KMS-11 (cell line): ENCODE results near the gene LFNG.

Source experiments
- H2AFZ ChIP-seq: fragments of 200-600 bp; sonication (generic); 2 replicates; pipeline ENCODE4 v1.6.1; 2016; ENCODE audit warnings: antibody characterized with exemption, mixed run types, low read depth
- H3K27ac ChIP-seq: fragments of 200-600 bp; sonication (generic); 2 replicates; pipeline ENCODE4 v1.6.1; 2016; ENCODE audit warnings: mild to moderate bottlenecking, mixed run types
- H3K27me3 ChIP-seq: fragments of 200-600 bp; sonication (generic); 2 replicates; pipeline ENCODE4 v1.6.1; 2017; ENCODE audit warnings: mild to moderate bottlenecking, low read depth, mixed run types, moderate library complexity; ENCODE audit not compliant: insufficient read depth
- H3K36me3 ChIP-seq: fragments of 200-600 bp; sonication (generic); 2 replicates; pipeline ENCODE4 v1.6.1; 2017; ENCODE audit warnings: mild to moderate bottlenecking, mixed run types; ENCODE audit not compliant: insufficient read depth
- H3K4me1 ChIP-seq: fragments of 200-600 bp; sonication (generic); 2 replicates; pipeline ENCODE4 v1.6.1; 2016; ENCODE audit warnings: mild to moderate bottlenecking, low read depth, mixed run types; ENCODE audit not compliant: poor library complexity, severe bottlenecking
- H3K4me2 ChIP-seq: fragments of 200-600 bp; sonication (generic); 2 replicates; pipeline ENCODE4 v1.7.0; 2016; ENCODE audit warnings: mild to moderate bottlenecking, mixed run types
- H3K4me3 ChIP-seq: fragments of 200-600 bp; sonication (generic); IDR thresholded peaks from 2 replicates; pipeline ENCODE4 v1.6.1; 2017; ENCODE audit warnings: low read depth, low read length, mixed read lengths; ENCODE audit not compliant: insufficient read depth
- H3K79me2 ChIP-seq: fragments of 200-600 bp; sonication (generic); 2 replicates; pipeline ENCODE4 v1.6.1; 2016; ENCODE audit warnings: low read depth, mixed run types; ENCODE audit not compliant: insufficient read depth
- H3K9ac ChIP-seq: fragments of 200-600 bp; sonication (generic); 2 replicates; pipeline ENCODE4 v1.6.1; 2016; ENCODE audit warnings: mild to moderate bottlenecking, mixed run types
- H4K20me1 ChIP-seq: fragments of 200-600 bp; sonication (generic); 2 replicates; pipeline ENCODE4 v1.6.1; 2016; ENCODE audit warnings: mild to moderate bottlenecking, mixed run types; ENCODE audit not compliant: insufficient read depth
- TF ChIP-seq, protein P1 (sequence below): fragments of 200-600 bp; sonication (generic); conservative IDR thresholded peaks from 2 replicates; pipeline ENCODE4 v1.6.1; 2017; ENCODE audit warnings: low read depth, mild to moderate bottlenecking, antibody characterized with exemption, low read length, moderate library complexity, mixed read lengths

The LFNG gene

DNA sequence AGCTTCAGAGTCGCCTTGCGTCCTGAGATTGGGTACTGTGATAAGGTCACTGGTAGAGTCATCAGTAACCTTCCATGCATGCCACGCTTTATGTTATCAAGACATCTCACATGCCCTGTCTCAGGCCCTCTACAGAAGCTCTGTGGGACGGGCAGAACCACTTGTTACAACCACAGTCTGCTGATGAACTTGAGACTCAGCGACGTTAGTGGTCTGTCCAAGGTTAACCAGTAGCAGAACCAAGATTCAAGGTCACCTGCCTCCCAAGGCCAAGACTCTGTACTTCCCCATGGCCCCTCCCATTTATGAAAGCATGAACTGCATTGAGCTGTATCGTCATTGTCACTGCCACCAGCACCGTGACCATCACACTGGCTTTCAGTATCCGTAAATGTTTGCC is 54.2 kb downstream of the LFNG start:
- peaks cover under 1% of the 10 kb centered on the region for H3K4me1 ChIP-seq
- no peak overlapping the region for H3K9ac ChIP-seq
- H3K79me2 ChIP-seq, result no peaks in the 10 kb centered on the region
- no peak overlapping the region for H3K27ac ChIP-seq
- H4K20me1 ChIP-seq, result no peaks in the 10 kb centered on the region
- no peaks in the 10 kb centered on the region; the same call in 1 of the 2 replicates for H3K36me3 ChIP-seq
- no peaks in the 10 kb centered on the region for H3K27me3 ChIP-seq
- TF ChIP-seq, protein P1, sequence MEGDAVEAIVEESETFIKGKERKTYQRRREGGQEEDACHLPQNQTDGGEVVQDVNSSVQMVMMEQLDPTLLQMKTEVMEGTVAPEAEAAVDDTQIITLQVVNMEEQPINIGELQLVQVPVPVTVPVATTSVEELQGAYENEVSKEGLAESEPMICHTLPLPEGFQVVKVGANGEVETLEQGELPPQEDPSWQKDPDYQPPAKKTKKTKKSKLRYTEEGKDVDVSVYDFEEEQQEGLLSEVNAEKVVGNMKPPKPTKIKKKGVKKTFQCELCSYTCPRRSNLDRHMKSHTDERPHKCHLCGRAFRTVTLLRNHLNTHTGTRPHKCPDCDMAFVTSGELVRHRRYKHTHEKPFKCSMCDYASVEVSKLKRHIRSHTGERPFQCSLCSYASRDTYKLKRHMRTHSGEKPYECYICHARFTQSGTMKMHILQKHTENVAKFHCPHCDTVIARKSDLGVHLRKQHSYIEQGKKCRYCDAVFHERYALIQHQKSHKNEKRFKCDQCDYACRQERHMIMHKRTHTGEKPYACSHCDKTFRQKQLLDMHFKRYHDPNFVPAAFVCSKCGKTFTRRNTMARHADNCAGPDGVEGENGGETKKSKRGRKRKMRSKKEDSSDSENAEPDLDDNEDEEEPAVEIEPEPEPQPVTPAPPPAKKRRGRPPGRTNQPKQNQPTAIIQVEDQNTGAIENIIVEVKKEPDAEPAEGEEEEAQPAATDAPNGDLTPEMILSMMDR, result no peak
- no peak overlapping the region for H3K4me2 ChIP-seq
- H2AFZ ChIP-seq, result no peak overlapping the region
- H3K4me3 ChIP-seq, result no peak overlapping the region

DNA sequence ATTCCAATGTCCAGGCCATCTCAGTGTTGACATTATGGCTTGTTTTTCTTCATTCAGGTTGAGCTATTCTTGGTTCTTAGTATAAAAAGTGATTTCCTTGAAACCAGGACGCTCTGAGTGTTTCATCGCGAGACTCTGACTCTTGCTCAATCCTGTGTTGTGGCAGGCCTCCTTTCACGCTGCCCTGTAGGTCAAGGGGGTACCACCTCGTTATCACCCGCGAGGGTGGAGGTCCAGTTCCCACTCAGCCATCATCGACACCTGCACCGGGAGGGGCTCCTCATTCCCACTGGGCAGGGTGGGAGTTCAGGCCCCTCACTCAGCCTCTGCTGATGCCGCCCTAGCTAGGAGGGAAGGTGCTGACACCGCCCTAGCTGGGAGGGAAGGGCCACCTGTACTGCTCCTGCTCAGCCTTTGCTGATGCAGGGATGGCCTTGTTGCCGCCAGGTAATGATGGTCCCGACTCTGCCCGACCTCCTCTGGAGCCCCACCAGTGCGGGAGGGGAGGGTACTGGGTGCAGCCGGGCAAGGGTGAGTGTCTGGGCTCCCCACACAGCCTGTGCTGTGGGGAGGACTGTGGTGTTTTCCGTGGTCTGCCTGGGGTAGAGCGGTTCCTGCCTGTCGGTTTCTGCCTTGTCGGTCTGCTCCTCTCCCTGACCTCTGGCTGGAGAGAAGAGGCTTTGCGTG is 55.6 kb downstream of the LFNG start:
- no peak overlapping the region for H3K9ac ChIP-seq
- no peaks in the 10 kb centered on the region for H3K27me3 ChIP-seq
- no peaks in the 10 kb centered on the region; the same call in 1 of the 2 replicates for H3K36me3 ChIP-seq
- no peaks in the 10 kb centered on the region for H3K79me2 ChIP-seq
- no peak overlapping the region for H3K4me2 ChIP-seq
- no peak overlapping the region for H3K4me3 ChIP-seq
- H2AFZ ChIP-seq, result no peak overlapping the region
- no peak overlapping the region for H3K27ac ChIP-seq
- H4K20me1 ChIP-seq, result no peaks in the 10 kb centered on the region
- H3K4me1 ChIP-seq, result no peaks in the 10 kb centered on the region
- TF ChIP-seq, protein P1, result no peak

DNA sequence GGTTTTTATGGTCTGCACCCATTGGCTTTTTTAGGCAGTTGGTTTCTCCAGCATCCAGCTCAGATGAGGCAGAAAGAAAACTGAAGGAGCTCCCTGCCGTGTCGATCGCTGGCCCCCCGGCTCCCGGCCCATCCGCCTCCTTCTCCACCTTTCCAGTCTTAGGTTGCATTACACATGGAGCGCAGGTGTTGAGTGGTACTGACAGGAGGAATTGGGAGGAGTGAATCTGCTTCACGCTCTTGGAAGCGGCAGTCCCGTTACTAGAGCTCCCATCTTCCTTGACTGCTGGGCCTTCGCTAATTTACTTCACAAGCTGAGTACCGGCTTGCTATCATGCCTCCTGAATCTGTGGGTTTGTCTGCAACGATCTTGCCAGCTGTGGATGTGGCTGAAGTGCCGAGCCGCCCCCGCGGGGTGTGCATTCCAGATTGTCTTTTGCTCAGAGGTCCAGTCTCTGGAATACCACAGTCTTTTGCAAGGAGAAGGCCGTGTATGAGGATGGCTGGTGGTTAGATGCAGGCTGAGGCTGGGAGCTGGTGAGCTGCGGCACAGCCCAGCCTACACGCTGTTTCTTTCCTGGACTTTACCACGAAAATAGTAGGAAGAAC is 56.3 kb downstream of the LFNG start:
- Histone ChIP-seq H3K9ac (no peak overlapping the region), H3K4me1 (no peaks in the 10 kb centered on the region), H4K20me1 (no peaks in the 10 kb centered on the region), H3K36me3 (no peaks in the 10 kb centered on the region; the same call in 1 of the 2 replicates), H2AFZ (no peak overlapping the region), H3K27me3 (no peaks in the 10 kb centered on the region), H3K4me2 (no peak overlapping the region), H3K4me3 (no peak overlapping the region), H3K27ac (no peak overlapping the region), H3K79me2 (no peaks in the 10 kb centered on the region)
- TF ChIP-seq, protein P1, result no peak

GRCh38 chr7:2576742-2577491 is 57.3 kb downstream of the LFNG start:
- Histone ChIP-seq H3K4me3 (no peak overlapping the region), H2AFZ (no peak overlapping the region), H3K36me3 (no peaks in the 10 kb centered on the region; the same call in 1 of the 2 replicates), H3K79me2 (no peaks in the 10 kb centered on the region), H3K4me2 (no peak overlapping the region), H3K27ac (no peak overlapping the region), H3K4me1 (no peaks in the 10 kb centered on the region), H3K27me3 (no peaks in the 10 kb centered on the region), H4K20me1 (no peaks in the 10 kb centered on the region), H3K9ac (no peak overlapping the region)
- TF ChIP-seq, protein P1, result no peak
